Epithelial cell of prostate (primary cell): ENCODE measurements around the gene EIF4E3.

Experiments used
- DNase-seq: peaks from one replicate; pipeline ENCODE4 v3.0.0-alpha.2; 2011; ENCODE audit warnings: low read depth, low spot score
- H3K27ac ChIP-seq: fragments of 450-650 bp; 2 replicates; pipeline ENCODE4 v1.5.1; 2017; ENCODE audit warnings: mild to moderate bottlenecking

Gene EIF4E3

DNA sequence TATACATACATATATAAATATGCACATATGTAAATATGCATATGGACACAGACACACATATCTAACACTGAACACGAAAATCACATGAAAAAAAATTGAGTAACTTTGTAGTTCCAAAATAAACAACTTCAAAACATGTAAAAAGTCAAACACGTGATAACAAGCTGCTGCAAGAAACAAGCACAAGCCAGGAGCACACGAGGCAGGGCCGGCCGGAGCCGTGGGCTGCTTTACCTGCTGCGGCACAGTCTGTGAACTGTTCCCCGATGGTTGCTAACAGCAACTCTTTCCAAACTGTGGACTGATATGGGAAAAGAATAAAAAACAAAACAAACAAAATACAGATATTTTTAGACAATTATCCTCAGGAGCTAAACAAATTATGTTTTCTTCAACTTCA, 31.6 kb downstream of the EIF4E3 start:
- DNase-seq: no peak
- peak overlapping the region; percentile 46 for H3K27ac ChIP-seq

DNA sequence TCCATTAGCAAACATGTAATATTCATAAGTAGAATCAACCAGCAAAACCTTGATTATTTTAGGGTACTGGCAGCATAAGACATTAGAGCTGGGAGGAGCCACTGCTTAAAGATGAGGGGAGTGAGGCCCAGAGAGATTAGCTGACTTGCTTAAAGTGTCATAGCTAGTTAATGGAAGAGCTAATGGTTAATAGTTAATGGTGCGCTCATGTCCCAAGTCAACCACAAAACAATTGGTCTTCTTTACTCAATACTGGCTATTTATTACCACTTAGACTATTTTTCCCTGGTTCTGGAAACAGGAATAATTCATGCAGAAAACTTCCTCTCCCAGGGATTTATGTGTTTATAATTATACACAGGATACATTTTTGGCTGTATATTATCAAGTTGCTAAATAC, 33.1 kb downstream of the EIF4E3 start:
- H3K27ac ChIP-seq: no peak overlapping the region
- no peak for DNase-seq

DNA sequence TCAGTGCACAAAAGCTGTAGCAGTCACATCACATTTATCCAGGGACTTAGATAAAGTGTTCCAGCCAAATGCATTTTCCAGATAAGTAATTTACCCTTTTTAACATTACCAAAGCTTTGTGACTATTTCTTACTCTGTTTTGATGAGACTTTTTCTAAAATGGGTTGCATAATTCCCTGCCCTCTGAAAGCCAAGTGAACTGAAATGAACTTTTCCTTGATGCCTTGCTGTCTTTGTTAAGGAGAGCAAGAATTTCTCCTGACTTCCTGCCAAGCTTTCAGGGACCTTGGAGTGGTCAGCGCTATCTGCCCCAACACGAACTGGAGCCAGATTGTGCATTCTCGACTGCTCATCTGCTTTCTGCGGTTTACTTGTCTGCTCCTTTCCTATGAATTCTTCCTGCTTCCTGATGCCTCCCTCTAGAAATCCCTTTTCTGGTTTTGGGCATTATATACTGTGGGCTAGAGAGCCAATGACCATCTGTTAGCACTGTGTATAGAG, 34.8 kb downstream of the EIF4E3 start:
- peak overlapping the region; percentile 61 for H3K27ac ChIP-seq
- no peak for DNase-seq

- no peak for DNase-seq
- peak overlapping the region; percentile 61 for H3K27ac ChIP-seq
Measured at GRCh38 chr3:71689291-71689690, 35.9 kb downstream of the EIF4E3 start.

- H3K27ac ChIP-seq: no peak overlapping the region
- no peak for DNase-seq
Measured at GRCh38 chr3:71688121-71688520, 37.1 kb downstream of the EIF4E3 start.

DNA sequence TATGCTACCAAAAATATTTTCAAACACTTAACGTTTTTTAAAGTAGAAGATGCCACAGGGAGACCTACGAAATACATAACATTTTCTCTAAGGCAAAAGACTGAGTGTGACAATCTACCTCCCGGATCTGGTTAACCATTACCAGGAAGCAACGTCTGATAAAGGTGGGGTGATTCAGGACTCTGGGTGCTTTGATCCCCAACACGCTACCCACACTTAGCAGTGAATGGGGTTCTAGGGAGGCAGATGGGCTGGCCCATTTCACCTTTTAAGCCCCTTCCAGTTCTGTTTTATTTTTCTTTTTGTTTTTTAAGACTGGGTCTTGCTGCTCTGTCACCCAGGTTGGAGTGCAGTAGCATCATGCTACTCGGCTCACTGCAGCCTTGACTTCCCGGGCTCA, 39.5 kb downstream of the EIF4E3 start:
- no peak for DNase-seq
- no peak overlapping the region for H3K27ac ChIP-seq

DNA sequence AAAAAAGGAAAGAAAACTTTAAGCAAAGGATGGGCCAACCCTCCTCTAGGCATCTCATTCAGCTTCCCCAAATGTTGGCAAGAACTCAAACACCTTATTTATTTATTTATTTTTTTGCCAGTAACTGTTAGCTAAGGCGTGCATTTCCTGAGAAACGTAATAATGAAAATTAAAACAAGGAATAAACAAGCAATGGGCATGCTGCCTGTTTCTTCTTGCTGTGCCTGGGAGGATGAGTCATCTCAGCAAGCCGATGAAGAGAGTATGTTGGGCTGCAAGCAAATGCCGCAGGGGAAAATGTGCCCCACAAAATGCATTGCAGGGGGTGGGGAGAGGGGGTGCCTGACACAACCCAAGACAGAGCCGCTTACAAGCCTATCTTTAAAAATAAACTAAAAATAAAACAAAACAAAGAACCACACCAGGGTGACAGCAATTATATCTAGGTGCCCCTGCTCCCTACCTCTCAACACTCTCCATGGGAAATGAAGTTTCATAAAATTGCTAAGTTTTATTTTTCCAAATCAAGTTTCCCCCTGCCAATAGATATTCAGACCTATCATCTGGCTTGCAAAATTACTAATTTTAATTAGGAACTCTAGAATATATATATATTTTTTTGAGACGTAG, 40.3 kb downstream of the EIF4E3 start:
- no peak for DNase-seq
- H3K27ac ChIP-seq: no peak overlapping the region

DNA sequence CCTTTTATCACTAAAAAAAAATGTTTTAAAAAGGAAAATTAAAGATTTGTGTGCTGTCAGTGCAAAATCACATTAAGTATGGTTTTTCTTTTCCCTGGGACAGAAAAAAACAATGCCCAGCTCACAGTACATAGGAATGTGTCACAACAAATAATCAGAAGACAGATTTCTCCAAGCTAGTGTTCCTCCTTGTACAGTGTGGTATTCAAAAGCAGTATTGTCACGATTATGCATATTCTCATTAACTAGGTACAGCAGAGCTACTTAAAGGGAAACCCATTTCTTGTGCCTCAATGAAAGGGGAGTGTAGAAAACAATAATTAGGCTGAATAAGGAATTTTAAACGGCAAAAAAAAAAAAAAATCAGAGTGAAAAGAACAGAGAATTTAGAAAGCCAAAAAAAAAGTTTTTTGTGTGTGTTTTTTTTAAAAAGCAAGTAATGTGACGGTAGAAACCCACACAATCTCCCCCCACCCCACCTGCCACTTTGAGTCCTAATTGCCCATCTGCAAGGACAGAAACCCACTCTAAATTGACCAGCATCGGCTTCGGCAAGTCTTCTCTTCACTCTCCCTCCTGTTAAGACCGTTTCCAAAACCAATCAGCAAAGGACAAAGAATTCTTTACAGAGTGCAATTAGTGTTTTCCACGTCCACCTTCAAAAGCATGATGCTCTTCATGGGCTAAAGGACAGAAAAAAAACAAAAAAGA, 41.0 kb downstream of the EIF4E3 start:
- DNase-seq: no peak
- H3K27ac ChIP-seq: no peak overlapping the region

GRCh38 chr3:71681224-71681668, 44.0 kb downstream of the EIF4E3 start:
- H3K27ac ChIP-seq: peak overlapping the region; percentile 26
- DNase-seq: no peak

DNA sequence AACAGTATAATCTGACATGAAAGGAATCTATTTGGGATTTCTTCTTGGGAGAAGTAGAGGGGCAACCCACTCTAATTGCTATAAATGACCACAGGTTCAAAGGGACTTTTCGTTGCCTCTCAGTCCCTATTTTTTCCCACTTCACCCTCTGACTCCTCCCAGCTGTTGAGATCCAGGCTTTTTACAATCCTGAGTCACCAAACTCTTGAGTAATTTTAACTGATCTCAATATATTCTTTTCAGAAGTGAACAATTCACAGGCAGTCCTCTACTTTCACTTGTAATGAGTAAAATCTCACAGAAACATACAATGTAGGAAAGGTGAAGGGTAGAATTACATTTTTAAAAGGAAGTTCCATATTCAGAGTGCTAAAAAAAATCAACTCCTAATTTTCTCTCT, 44.6 kb downstream of the EIF4E3 start:
- peak overlapping the region; percentile 26 for H3K27ac ChIP-seq
- no peak for DNase-seq

DNA sequence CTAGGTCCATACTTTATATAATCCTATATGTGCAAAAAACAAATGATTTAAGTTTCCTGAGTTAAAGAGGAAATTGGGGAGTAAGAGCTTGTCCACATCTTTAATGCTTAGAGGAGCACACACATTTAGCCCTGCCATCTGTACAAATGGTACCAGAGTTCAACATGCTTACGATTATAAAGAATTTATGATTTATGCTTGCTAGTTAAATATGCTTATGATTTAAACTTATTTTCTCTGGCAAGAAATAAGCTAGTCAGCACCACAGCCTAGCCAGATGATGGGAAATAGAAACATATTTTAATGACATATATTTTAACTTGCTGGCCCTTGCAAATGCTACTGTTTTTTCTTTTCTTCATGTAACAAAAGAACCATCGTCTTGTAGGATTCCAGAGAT, 48.3 kb downstream of the EIF4E3 start:
- H3K27ac ChIP-seq: no peak overlapping the region

GRCh38 chr3:71673486-71673885, 51.7 kb downstream of the EIF4E3 start:
- peak overlapping the region; percentile 8 for H3K27ac ChIP-seq
- no peak for DNase-seq

More for the DNA sequence above, 48.3 kb downstream of the EIF4E3 start:
- no peak for DNase-seq

DNA sequence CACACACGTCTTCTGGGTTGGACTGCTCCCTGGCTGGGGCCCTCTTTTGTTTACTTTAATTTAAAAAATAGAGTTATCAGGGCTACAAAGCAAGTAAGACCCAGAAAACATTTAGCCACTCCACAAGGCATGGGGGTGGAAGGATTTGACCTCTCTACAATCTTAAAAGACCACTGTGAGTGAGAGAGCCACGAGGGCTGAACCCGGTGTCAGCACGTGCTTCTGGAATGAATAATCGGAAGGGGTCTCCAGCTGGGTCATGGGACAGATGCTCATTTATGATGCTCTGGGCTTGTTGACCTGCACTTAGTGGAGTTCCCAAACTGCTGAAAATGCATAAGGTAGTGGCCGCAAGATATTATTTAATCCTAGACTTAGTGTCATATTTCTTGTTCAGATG, 52.4 kb downstream of the EIF4E3 start:
- no peak overlapping the region for H3K27ac ChIP-seq
- DNase-seq: no peak

DNA sequence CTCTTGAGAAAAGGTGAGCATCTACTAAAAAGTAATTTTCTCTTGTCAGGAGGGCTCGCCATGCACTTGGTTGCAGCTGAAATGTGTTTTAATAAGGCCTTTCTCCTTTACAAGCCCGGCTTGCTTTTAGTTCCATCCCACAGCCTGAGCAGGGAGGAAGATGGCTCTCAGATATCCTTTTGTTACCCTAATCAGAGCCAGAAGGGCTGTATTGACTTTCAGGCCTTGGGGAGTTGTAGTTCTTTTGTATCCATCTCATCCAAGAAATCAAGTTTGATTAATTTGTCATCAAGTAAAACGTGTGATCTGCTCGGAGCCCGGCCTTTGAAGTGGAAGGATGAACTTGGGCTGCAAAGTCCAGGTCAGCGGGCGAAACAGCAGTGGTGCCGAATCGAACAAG, 52.9 kb downstream of the EIF4E3 start:
- no peak for DNase-seq
- H3K27ac ChIP-seq: no peak overlapping the region

GRCh38 chr3:71671216-71671845, 53.9 kb downstream of the EIF4E3 start:
- no peak for DNase-seq
- H3K27ac ChIP-seq: no peak overlapping the region

DNA sequence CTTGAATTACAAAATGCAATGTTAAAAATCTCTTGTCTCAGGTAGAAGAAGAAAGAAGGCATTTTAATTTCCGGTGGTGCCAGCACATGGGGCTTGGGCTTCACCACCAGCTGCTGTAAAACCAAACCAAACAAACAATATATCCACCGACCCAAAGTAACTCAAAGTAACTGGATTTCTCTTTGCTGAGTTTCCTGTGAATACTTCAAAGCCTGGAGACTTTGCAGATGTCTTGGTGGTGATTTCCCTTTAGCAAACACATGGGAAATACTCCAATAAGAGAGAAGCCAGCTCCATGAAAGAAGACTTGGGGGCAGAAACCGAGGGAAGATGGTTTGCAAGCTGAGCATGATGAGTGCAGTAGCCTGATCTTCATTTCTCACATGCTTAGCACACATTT, 62.6 kb downstream of the EIF4E3 start:
- no peak overlapping the region for H3K27ac ChIP-seq
- no peak for DNase-seq

- no peak overlapping the region for H3K27ac ChIP-seq
- no peak for DNase-seq
Measured at GRCh38 chr3:71662056-71662455, 63.1 kb downstream of the EIF4E3 start.

- no peak for DNase-seq
- no peak overlapping the region for H3K27ac ChIP-seq
Measured at GRCh38 chr3:71659864-71660591, 65.2 kb downstream of the EIF4E3 start.

GRCh38 chr3:71657831-71658530, 67.2 kb downstream of the EIF4E3 start:
- peak; percentile 64 for DNase-seq
- H3K27ac ChIP-seq: no peak overlapping the region

DNA sequence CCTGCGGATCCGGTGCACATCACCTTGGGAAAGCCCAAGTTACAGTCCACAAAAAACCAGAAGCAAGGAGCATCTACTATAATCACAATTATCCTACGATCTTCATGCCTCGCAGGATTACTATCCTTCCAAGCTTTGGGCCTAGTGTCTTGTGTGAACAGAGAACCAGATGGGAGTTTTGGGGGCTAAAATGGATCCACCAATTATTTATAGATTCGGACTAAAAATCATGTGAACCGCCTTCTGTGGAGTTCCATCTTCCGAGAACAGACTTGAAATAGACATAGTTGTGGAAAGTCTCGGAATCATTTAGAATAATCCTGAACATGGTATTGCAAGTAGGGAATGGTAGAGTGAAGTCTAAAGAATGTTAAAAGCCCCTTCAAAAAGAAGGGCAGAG, 70.1 kb downstream of the EIF4E3 start:
- H3K27ac ChIP-seq: no peak overlapping the region
- no peak for DNase-seq
